GM21576 (cell line): ENCODE results near the gene EPS8L2.

Experiments
- ATAC-seq: cut with Tn5 transposase; IDR thresholded peaks from one replicate; pipeline ENCODE4 v1.9.1; 2021; ENCODE audit warnings: mild to moderate bottlenecking, moderate library complexity; ENCODE audit not compliant: unreplicated experiment

The EPS8L2 gene

DNA sequence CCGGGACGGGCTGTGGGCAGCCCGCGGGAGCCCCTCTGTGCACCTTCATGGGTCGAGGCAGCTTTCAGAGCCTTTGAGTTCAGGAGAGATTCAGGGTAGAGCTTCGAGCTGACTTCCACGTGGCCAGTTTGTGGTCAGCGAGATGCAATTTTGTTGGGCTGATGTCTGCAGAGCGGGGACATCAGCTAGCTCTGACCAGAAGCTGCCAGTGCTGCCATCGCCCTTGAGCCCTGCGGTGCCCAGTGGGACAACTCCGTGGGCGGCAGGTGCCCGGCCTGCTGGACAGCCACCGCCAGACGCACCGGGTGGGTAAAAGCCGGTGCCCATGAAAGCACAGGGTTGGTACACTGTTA, 42.0 kb downstream of the EPS8L2 start:
- peak; percentile 20 for ATAC-seq

- ATAC-seq: no peak
Measured at GRCh38 chr11:749731-750130, 43.7 kb downstream of the EPS8L2 start.

- no peak for ATAC-seq
Measured at GRCh38 chr11:760236-760635, 54.2 kb downstream of the EPS8L2 start.

DNA sequence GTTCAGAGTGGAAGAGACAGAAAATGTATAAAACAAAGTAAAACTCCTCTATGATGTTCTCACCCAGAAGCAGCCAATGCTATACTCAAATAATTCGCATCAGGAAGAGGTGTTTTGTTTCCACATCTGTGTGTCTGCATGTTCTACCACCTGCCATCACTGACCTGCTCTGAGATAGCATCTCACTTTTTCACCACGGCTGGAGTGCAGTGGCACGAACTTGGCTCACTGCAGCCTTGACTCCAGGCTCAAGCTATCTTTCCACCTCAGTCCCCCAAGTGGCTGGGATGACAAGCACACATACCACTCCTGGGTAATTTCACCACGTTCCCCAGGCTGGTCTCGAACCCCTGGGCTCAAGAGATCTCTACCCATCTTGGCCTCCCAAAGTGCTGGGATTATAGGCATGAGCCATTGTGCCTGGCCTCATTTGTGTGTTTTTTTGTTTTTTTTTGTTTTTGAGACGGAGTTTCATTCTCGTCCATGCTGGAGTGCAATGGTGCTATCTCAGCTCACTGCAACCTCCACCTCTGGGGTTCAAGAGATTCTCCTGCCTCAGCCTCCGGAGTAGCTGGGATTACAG, 55.6 kb downstream of the EPS8L2 start:
- ATAC-seq: no peak

GRCh38 chr11:762421-763072, 56.5 kb downstream of the EPS8L2 start:
- no peak for ATAC-seq

- no peak for ATAC-seq
Measured at GRCh38 chr11:763073-763463, 57.0 kb downstream of the EPS8L2 start.

DNA sequence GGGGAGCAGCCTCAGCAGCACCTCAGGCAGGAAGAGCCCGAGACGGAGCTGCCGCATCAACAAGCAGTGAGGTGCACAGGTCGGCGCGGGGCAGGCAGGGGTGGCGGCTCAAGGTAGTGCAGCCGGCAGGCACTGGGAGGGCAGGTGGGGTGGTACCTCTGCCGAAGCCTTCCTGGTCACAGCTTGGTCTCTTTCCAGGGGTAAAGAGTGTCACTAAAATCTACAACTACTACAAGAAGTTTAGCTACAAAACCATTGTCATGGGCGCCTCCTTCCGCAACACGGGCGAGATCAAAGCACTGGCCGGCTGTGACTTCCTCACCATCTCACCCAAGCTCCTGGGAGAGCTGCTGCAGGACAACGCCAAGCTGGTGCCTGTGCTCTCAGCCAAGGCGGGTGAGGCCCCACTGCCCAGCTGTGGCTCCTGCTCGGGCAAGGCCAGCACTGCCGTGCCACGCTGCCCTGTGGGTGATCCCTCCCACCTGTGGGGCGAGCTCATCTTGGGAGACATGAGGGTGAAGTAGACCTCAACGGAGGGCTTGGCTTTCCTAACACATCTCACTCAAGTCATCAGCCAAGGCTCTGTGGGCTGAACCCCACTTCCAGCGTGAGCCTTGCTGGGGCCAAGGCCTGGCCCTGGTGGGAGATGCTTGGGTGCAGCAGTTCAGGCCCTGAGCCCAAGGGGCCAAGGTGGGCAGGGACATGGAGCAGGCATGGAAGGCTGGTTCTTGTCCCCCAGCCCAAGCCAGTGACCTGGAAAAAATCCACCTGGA, 57.7 kb downstream of the EPS8L2 start:
- ATAC-seq: no peak

DNA sequence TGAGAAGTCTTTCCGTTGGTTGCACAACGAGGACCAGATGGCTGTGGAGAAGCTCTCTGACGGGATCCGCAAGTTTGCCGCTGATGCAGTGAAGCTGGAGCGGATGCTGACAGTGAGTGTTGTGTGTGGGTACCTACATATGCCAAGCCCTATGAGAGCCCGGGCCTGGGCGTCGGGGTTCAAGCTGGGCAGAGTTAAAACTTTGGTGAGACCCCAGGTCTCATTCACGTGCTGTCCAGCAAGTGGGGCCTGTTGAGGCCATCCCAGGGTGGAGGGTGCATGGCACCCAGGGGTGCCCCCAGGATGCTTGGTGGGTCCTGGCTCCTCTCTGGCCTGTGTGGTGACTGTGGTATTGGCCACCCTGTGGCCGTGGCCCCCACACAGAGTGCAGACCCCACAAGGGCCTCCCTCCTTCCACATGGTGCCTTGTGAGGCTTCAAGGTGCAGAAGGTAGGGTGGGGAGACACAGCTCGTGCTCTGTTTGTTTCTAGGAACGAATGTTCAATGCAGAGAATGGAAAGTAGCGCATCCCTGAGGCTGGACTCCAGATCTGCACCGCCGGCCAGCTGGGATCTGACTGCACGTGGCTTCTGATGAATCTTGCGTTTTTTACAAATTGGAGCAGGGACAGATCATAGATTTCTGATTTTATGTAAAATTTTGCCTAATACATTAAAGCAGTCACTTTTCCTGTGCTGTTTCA, 58.4 kb downstream of the EPS8L2 start:
- ATAC-seq: no peak

- ATAC-seq: no peak
Measured at GRCh38 chr11:765025-765801, 59.2 kb downstream of the EPS8L2 start.

GRCh38 chr11:765802-766091, 59.7 kb downstream of the EPS8L2 start:
- ATAC-seq: no peak

DNA sequence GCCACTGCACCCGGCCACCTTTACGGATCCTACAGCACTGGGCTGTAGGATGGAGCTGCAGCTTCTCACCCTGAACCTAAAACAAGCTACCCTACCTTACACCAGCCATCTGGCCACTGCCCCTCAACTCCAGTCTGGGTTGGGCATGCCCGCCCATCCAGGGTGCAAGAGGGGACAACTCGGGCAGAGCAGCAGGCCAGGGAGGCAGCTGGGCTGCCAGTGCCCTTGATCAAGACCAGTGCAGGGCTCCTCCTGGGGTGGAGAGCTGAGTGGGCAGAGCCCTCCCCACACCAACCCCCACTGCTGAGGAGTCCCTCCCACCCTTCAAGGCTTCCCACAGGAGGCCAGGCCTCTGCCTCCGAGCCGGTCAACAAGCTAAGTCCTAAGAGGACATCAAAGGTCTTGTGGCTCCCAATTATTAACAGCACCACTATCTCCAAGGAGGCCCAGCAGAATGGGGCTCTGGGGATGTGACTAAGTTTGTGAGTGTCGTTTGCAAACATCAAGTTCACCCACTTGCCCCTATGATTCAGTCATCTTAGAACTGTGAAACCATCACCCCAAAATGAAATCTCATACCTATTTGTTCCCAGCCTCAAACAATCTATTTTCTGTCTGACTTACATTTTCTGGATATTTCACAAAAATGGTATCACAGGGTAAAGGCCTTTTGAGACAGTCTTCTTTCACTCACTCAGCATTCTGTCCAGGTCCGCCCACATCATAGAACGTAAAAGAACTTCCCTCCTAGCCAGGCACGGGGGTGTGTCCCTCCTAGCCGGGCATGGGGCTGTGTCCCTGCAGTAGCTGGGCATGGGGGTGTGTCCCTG, 60.3 kb downstream of the EPS8L2 start:
- ATAC-seq: no peak

DNA sequence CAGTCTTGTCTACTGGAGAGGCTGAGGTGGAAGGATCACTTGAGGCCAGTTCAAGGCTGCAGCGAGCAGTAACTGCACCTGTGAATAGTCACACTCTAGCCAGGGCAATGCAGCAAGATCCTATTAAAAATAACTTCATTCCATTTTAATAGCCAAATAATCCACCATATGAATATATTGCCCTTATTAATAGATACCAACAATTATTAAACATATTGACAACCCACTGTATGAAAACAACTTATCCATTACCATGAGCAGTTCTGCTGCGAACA, 60.8 kb downstream of the EPS8L2 start:
- ATAC-seq: no peak

- ATAC-seq: no peak
Measured at GRCh38 chr11:767238-767637, 61.2 kb downstream of the EPS8L2 start.

- ATAC-seq: no peak
Measured at GRCh38 chr11:769887-770641, 64.0 kb downstream of the EPS8L2 start.

DNA sequence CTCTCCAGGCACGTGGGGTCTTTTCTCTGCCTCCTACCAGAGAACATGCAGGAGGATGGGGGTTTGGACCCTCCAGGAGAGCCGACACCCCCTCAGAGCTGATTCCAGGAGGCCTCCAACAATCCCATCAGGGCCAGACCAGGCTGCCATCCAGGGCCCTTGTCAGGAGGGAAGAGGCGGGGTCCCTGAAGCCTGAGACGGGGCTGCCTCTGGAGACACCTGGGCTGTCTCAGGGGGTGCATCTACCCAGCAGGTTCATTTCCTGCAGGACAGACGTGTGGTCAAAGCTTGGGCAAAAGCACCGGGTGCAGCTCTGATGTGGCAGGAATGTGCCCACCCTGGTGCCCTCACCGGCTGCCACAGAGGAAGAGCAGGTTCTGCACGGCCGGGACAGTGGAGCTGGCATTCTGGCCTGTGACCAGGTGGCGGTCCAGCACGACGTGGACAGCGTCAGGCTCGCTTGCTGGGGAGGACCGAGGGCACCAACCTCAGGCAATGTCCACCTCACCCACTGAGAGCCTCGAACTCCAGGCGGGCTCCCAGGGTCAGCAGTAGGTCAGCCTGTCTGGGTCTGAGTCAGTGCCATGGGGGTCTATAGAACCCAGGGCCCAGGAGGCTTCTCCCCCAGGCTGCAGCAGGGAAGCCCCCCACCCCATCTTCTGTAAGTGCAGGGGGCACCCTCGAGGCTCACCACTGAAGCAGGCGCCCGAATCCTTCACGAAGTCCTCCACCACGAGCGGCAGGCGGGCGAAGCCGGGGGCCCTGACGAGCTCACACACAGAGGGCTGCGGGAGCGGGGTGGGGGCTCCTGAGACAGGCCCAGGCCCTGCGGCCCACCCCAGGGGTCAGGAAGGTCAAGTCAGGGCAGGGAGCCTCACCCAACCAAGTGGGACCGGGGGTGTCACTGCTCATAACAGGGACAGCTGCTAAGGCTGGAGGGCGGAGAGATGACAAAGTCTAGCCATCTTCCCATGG, 64.9 kb downstream of the EPS8L2 start:
- ATAC-seq: no peak

- no peak for ATAC-seq
Measured at GRCh38 chr11:771617-772204, 65.7 kb downstream of the EPS8L2 start.

GRCh38 chr11:772429-773390, 66.7 kb downstream of the EPS8L2 start:
- no peak for ATAC-seq
